ENCODE results near the gene ZNF219. TPM values are rescaled to one million over a fixed set of nuclear protein-coding genes. Genes with fewer than 3 reads are reported as not detected.

Gene ZNF219
- total RNA-seq, 2 donors from 2014 or later: 44.0 to 79.6 TPM

DNA sequence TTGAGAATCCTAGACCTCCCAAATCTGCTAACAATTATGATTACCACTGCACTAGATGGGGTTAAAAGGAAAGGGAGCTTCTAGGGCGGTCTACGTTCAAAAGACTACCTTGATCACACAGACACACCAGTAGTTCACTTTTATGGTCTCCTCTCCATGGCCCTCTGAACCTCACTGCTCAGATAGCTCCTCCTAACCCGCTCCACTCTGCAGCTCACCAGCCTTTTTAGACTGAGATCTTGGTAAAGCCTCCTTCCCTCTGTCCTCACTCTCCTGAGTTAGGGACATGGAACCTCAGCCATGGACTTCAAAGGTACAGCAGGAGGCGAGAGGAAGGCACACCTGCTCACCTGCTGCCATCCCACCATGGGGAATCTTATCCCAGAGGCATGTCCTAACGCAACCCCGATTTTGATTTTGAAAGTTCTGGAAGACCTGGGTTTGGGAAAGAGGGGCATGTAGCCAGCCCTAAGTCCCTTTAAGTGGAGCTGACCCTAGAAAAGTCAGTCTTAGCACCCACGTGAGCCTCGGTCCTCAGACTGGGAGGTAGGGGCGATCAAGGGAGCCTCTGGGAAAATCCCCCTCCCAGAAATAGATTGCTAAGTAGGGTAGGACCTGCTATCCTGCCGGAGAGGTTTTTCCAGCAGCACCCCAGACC, 1.3 kb downstream of the ZNF219 start:
- H3K36me3 ChIP-seq: no peaks in the 10 kb centered on the region
- peak overlapping the region; percentile 30 for H3K4me3 ChIP-seq
- TF ChIP-seq, protein P1, sequence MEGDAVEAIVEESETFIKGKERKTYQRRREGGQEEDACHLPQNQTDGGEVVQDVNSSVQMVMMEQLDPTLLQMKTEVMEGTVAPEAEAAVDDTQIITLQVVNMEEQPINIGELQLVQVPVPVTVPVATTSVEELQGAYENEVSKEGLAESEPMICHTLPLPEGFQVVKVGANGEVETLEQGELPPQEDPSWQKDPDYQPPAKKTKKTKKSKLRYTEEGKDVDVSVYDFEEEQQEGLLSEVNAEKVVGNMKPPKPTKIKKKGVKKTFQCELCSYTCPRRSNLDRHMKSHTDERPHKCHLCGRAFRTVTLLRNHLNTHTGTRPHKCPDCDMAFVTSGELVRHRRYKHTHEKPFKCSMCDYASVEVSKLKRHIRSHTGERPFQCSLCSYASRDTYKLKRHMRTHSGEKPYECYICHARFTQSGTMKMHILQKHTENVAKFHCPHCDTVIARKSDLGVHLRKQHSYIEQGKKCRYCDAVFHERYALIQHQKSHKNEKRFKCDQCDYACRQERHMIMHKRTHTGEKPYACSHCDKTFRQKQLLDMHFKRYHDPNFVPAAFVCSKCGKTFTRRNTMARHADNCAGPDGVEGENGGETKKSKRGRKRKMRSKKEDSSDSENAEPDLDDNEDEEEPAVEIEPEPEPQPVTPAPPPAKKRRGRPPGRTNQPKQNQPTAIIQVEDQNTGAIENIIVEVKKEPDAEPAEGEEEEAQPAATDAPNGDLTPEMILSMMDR (IDR thresholded peaks at IDR 0.05): no peak
- peak overlapping the region in 1 of 2 donors; percentile 41 for H3K9ac ChIP-seq (ENCODE audit: low read depth in 2 of 2, low read length in 2 of 2)
- H3K27ac ChIP-seq: peak overlapping the region; percentile 58
- no peaks in the 10 kb centered on the region for H3K9me3 ChIP-seq
- peaks cover 7% of the 10 kb centered on the region for H3K4me1 ChIP-seq
- H3K27me3 ChIP-seq: no peaks in the 10 kb centered on the region
- no peak for DNase-seq
- intact Hi-C loops (cut with DNase I): no loop called here

DNA sequence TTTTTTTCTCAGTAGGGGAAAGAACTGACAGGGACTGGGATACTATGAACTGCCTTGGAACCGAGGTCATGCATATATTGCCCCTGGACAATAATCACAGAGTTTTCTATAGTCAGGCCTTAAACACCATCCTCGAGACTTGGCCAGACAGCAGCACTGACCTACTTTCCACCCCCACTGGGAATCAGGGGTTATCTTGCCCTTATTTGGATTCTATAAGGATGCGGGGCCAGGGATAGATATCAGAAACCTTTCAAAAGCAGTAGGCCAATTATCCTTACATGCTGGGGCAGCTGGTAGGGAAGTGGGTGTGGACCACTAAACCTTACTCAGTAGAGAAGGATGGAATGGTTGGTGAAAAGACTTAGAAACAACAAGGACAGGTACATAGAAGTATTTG, 2.0 kb downstream of the ZNF219 start:
- intact Hi-C loops (cut with DNase I): no loop called here
- TF ChIP-seq, protein P1 (IDR thresholded peaks at IDR 0.05): no peak
- no peak overlapping the region for H3K4me3 ChIP-seq
- DNase-seq: no peak
- H3K27me3 ChIP-seq: no peaks in the 10 kb centered on the region
- H3K27ac ChIP-seq: peak overlapping the region; percentile 58
- peaks cover 7% of the 10 kb centered on the region for H3K4me1 ChIP-seq
- no peaks in the 10 kb centered on the region for H3K9me3 ChIP-seq
- H3K9ac ChIP-seq (ENCODE audit: low read depth in 2 of 2, low read length in 2 of 2): peak overlapping the region in 1 of 2 donors; percentile 22
- H3K36me3 ChIP-seq: no peaks in the 10 kb centered on the region

DNA sequence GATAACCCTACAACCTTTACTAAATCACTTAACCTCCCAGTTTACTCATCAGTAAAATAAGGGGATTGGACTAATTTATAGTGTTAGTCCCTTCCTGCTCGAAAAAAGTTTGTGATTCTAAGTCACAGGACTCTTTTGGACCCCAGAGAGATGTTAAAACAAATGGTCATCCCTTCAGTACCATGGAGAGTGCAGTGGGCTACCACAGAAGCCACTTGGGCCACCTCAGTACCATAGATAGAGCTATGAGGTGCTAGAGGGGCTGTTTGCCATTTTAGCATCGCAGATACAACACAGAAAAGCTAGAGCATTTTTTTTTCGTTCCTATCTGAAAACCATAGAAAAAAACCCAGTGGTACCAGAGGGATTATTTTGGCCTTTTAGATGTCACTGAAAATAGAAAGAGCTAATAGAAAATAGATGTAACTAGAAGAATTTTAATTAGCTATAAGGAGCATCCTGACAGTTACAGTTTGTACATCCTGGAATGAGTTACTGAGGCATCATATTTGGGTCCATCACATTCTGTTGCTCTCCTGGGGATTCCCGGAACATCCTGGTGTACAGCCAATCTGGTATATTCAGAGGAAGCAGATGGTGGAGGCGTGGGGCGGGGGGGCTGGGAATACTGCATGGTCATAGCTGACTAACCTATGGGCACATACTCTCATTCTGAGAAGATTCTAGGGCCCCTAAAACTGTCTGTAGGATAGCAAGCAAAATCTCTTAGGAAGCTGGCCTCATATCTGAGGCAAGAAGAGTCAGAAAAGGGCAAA, 2.8 kb downstream of the ZNF219 start:
- Histone ChIP-seq H3K4me1 (peaks cover 7% of the 10 kb centered on the region), H3K9me3 (no peaks in the 10 kb centered on the region), H3K27me3 (no peaks in the 10 kb centered on the region), H3K9ac (ENCODE audit: low read depth in 2 of 2, low read length in 2 of 2) (no peak overlapping the region), H3K4me3 (no peak overlapping the region), H3K27ac (peak overlapping the region; percentile 58), H3K36me3 (no peaks in the 10 kb centered on the region)
- no peak for DNase-seq
- intact Hi-C loops (cut with DNase I): no loop called here
- TF ChIP-seq, protein P1 (IDR thresholded peaks at IDR 0.05): no peak

DNA sequence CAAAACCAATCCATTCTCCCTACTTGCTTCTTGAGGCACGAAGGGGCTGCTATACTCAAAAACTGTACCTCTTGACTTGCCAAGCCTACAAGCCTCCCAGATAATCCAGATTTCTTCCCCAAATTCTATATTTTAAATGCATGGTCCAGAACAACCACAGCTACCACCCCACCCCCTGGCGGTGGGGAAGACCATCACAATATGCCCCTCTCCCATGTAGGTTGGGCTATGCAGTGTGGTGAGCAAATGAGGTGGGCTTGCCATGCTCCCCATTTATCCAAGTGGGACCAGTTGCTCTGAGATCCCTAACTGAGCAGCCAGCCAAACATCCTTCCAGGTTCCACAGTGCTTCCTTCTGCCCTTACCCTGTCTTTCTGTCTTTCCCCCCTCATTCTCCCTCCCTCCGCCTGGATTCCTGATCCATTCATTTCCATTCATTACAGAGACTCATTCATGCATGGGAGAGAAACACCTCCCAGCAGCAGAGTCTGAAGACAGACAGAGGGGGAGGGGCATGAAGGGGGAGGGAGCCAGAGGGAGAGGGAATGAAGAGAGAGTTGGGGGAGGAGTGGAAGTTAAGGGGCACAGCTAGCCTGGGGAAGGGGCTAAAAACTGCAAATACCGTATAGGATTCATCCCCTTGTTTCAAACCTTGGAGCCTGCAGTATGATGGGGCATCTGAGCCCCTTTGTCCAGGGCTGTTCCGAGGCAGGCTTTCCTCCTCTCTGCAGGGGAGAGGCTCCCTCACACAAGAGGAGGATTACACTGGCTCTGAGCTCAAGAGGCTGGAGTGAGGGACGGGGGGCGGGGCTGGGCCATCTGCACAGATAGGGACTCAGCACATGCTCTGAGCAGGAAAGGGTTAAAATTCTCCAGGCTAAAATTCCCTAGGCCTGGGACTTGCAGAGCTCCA, 4.4 kb downstream of the ZNF219 start:
- Histone ChIP-seq H3K27me3 (no peaks in the 10 kb centered on the region), H3K9ac (ENCODE audit: low read depth in 2 of 2, low read length in 2 of 2) (no peak overlapping the region), H3K9me3 (no peaks in the 10 kb centered on the region), H3K36me3 (no peaks in the 10 kb centered on the region), H3K4me1 (peaks cover 2% of the 10 kb centered on the region), H3K4me3 (no peak overlapping the region), H3K27ac (no peak overlapping the region)
- intact Hi-C loops (cut with DNase I): loop anchor here (5.0 kb wide), 1 partner anchor 77 kb away; no protein-coding TSS in a partner anchor
- DNase-seq: peak; percentile 22
- TF ChIP-seq, protein P1 (IDR thresholded peaks at IDR 0.05): no peak

DNA sequence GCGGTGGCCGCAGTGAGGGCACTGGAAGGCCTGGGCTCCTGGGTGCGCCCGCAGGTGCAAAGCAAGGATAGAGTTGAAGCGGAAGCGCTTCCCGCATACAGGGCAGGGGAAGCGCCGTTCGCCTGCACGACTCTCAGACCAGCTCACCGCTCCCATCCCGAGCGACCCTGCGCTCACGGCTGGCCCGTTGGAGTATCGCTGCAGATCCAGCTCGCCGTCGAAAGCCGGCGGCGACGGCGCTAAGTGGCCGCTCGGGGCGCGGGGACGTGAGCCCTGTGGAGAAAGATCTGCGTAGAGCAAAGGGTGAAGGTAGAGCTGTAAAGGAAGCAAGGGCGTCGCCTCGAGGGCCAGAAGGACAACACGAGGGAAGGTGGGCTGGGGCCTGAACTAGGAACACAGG, 5.4 kb downstream of the ZNF219 start:
- no peak for DNase-seq
- H3K9me3 ChIP-seq: no peaks in the 10 kb centered on the region
- peaks cover 4% of the 10 kb centered on the region for H3K4me1 ChIP-seq
- TF ChIP-seq, protein P1 (IDR thresholded peaks at IDR 0.05): no peak
- H3K36me3 ChIP-seq: no peaks in the 10 kb centered on the region
- no peaks in the 10 kb centered on the region for H3K27me3 ChIP-seq
- H3K9ac ChIP-seq (ENCODE audit: low read depth in 2 of 2, low read length in 2 of 2): no peak overlapping the region
- intact Hi-C loops (cut with DNase I): loop anchor here (5.0 kb wide), 1 partner anchor 76 kb away; no protein-coding TSS in a partner anchor
- H3K27ac ChIP-seq: no peak overlapping the region
- no peak overlapping the region for H3K4me3 ChIP-seq
